ENCODE data around the gene CACNB2.

CACNB2 gene

GRCh38 chr10:18359812-18360211 lies 219.6 kb downstream of the CACNB2 start:
- TF ChIP-seq JUND (IDR thresholded peaks at IDR 0.05; ENCODE audit: low read depth), result no peak
- no peak for DNase-seq (ENCODE audit: low read depth in 1 of 2, low spot score in 1 of 2)
- in situ Hi-C loops (cut with HindIII; ENCODE audit: low pct_unique_long_range_greater_than_20kb, low sequenced_read_pairs), result no loop called here

- TF ChIP-seq JUND (IDR thresholded peaks at IDR 0.05; ENCODE audit: low read depth), result no peak
- in situ Hi-C loops (cut with HindIII; ENCODE audit: low pct_unique_long_range_greater_than_20kb, low sequenced_read_pairs), result no loop called here
- no peak for DNase-seq (ENCODE audit: low read depth in 1 of 2, low spot score in 1 of 2)
These were observed 222.7 kb downstream of the CACNB2 start for GRCh38 chr10:18362892-18363291.

GRCh38 chr10:18364987-18365775 lies 225.0 kb downstream of the CACNB2 start:
- DNase-seq (ENCODE audit: low read depth in 1 of 2, low spot score in 1 of 2), result no peak
- no peak for TF ChIP-seq JUND (IDR thresholded peaks at IDR 0.05; ENCODE audit: low read depth)
- in situ Hi-C loops (cut with HindIII; ENCODE audit: low pct_unique_long_range_greater_than_20kb, low sequenced_read_pairs), result no loop called here

- DNase-seq (ENCODE audit: low read depth in 1 of 2, low spot score in 1 of 2), result no peak
- no peak for TF ChIP-seq JUND (IDR thresholded peaks at IDR 0.05; ENCODE audit: low read depth)
- in situ Hi-C loops (cut with HindIII; ENCODE audit: low pct_unique_long_range_greater_than_20kb, low sequenced_read_pairs), result no loop called here
These were observed 227.6 kb downstream of the CACNB2 start for GRCh38 chr10:18367840-18368239.

GRCh38 chr10:18368273-18368672 lies 228.0 kb downstream of the CACNB2 start:
- no peak for DNase-seq (ENCODE audit: low read depth in 1 of 2, low spot score in 1 of 2)
- TF ChIP-seq JUND (IDR thresholded peaks at IDR 0.05; ENCODE audit: low read depth), result no peak
- in situ Hi-C loops (cut with HindIII; ENCODE audit: low pct_unique_long_range_greater_than_20kb, low sequenced_read_pairs), result no loop called here

GRCh38 chr10:18368682-18369081 lies 228.5 kb downstream of the CACNB2 start:
- in situ Hi-C loops (cut with HindIII; ENCODE audit: low pct_unique_long_range_greater_than_20kb, low sequenced_read_pairs), result no loop called here
- no peak for DNase-seq (ENCODE audit: low read depth in 1 of 2, low spot score in 1 of 2)
- no peak for TF ChIP-seq JUND (IDR thresholded peaks at IDR 0.05; ENCODE audit: low read depth)

GRCh38 chr10:18369859-18370473 lies 229.7 kb downstream of the CACNB2 start:
- in situ Hi-C loops (cut with HindIII; ENCODE audit: low pct_unique_long_range_greater_than_20kb, low sequenced_read_pairs), result no loop called here

GRCh38 chr10:18376650-18377049 lies 236.4 kb downstream of the CACNB2 start:
- in situ Hi-C loops (cut with HindIII; ENCODE audit: low pct_unique_long_range_greater_than_20kb, low sequenced_read_pairs), result no loop called here
- TF ChIP-seq JUND (IDR thresholded peaks at IDR 0.05; ENCODE audit: low read depth), result no peak
- no peak for DNase-seq (ENCODE audit: low read depth in 1 of 2, low spot score in 1 of 2)

More at GRCh38 chr10:18369859-18370473, 229.7 kb downstream of the CACNB2 start:
- no peak for DNase-seq (ENCODE audit: low read depth in 1 of 2, low spot score in 1 of 2)
- TF ChIP-seq JUND (IDR thresholded peaks at IDR 0.05; ENCODE audit: low read depth), result no peak

- in situ Hi-C loops (cut with HindIII; ENCODE audit: low pct_unique_long_range_greater_than_20kb, low sequenced_read_pairs), result no loop called here
- DNase-seq (ENCODE audit: low read depth in 1 of 2, low spot score in 1 of 2), result no peak
- TF ChIP-seq JUND (IDR thresholded peaks at IDR 0.05; ENCODE audit: low read depth), result no peak
These were observed 237.7 kb downstream of the CACNB2 start for GRCh38 chr10:18377898-18378297.

- no peak for DNase-seq (ENCODE audit: low read depth in 1 of 2, low spot score in 1 of 2)
- TF ChIP-seq JUND (IDR thresholded peaks at IDR 0.05; ENCODE audit: low read depth), result no peak
These were observed 238.5 kb downstream of the CACNB2 start for GRCh38 chr10:18378766-18379165.

GRCh38 chr10:18381679-18382078 lies 241.5 kb downstream of the CACNB2 start:
- in situ Hi-C loops (cut with HindIII; ENCODE audit: low pct_unique_long_range_greater_than_20kb, low sequenced_read_pairs), result no loop called here
- DNase-seq (ENCODE audit: low read depth in 1 of 2, low spot score in 1 of 2), result no peak

More at GRCh38 chr10:18378766-18379165, 238.5 kb downstream of the CACNB2 start:
- in situ Hi-C loops (cut with HindIII; ENCODE audit: low pct_unique_long_range_greater_than_20kb, low sequenced_read_pairs), result no loop called here

GRCh38 chr10:18397906-18398305 lies 257.7 kb downstream of the CACNB2 start:
- TF ChIP-seq JUND (IDR thresholded peaks at IDR 0.05; ENCODE audit: low read depth), result no peak
- in situ Hi-C loops (cut with HindIII; ENCODE audit: low pct_unique_long_range_greater_than_20kb, low sequenced_read_pairs), result no loop called here

More at GRCh38 chr10:18381679-18382078, 241.5 kb downstream of the CACNB2 start:
- TF ChIP-seq JUND (IDR thresholded peaks at IDR 0.05; ENCODE audit: low read depth), result no peak

GRCh38 chr10:18399158-18399557 lies 258.9 kb downstream of the CACNB2 start:
- no peak for TF ChIP-seq JUND (IDR thresholded peaks at IDR 0.05; ENCODE audit: low read depth)
- DNase-seq (ENCODE audit: low read depth in 1 of 2, low spot score in 1 of 2), result no peak
- in situ Hi-C loops (cut with HindIII; ENCODE audit: low pct_unique_long_range_greater_than_20kb, low sequenced_read_pairs), result no loop called here

More at GRCh38 chr10:18397906-18398305, 257.7 kb downstream of the CACNB2 start:
- no peak for DNase-seq (ENCODE audit: low read depth in 1 of 2, low spot score in 1 of 2)

Data from T47D (cell line).